Adrenal gland (tissue), 5 donors: ENCODE data around the gene STOML3.

Experiments
- POLR2A ChIP-seq, 2 donors: fragments of 450-650 bp; IDR thresholded peaks; one replicate each; pipeline ENCODE4 v1.6.1; 2017; ENCODE audit warnings: antibody characterized with exemption in 2 of 2, mild to moderate bottlenecking in 2 of 2, moderate library complexity in 1 of 2
- TF ChIP-seq, protein P1 (sequence below), 6 experiments: fragments of 450-650 bp in 4 of 6; fragments of 200-600 bp in 2 of 6; sonication (generic) in 1 of 6; IDR thresholded peaks; 1 replicate in 5 of 6; 2 replicates in 1 of 6; pipeline versions ENCODE4 v1.5.1 to v1.8.0; 2016 to 2021; ENCODE audit warnings: antibody characterized with exemption in 6 of 6, mild to moderate bottlenecking in 2 of 6, moderate library complexity in 1 of 6
- donor health status: DM: no; HTN: no; CAD: no.

DNA sequence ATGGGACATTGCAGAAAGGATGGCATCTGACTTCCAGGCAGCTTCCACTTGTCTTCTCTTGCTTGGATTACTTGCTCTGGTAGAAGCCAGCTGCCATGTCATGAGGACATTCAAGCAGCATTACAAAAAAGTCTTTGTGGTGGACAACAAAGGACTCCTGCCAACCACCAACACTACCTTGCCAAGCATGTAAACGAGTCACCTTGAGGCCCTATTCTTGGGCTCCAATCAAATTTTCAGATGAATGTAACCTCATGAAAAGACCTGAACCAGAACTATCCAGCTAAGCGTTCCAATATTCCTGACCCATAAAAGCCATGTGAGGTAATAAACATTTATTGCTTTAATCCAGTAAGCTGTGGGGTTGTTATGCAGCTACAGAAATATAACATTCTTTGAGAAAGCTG, 34.8 kb upstream of the STOML3 start:
- TF ChIP-seq, protein P1, sequence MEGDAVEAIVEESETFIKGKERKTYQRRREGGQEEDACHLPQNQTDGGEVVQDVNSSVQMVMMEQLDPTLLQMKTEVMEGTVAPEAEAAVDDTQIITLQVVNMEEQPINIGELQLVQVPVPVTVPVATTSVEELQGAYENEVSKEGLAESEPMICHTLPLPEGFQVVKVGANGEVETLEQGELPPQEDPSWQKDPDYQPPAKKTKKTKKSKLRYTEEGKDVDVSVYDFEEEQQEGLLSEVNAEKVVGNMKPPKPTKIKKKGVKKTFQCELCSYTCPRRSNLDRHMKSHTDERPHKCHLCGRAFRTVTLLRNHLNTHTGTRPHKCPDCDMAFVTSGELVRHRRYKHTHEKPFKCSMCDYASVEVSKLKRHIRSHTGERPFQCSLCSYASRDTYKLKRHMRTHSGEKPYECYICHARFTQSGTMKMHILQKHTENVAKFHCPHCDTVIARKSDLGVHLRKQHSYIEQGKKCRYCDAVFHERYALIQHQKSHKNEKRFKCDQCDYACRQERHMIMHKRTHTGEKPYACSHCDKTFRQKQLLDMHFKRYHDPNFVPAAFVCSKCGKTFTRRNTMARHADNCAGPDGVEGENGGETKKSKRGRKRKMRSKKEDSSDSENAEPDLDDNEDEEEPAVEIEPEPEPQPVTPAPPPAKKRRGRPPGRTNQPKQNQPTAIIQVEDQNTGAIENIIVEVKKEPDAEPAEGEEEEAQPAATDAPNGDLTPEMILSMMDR (IDR thresholded peaks at IDR 0.05) = no peak
- TF ChIP-seq POLR2A (IDR thresholded peaks at IDR 0.05) = no peak
